Ishikawa (cell line): ENCODE data around the gene GSTP1.
A peak's percentile ranks its signal among the peaks of the same experiment; 100 is the strongest.

Source experiments
- CEBPB ChIP-seq: IDR thresholded peaks from 2 replicates; pipeline ENCODE4 v1.6.1; 2012
- CREB1 ChIP-seq: IDR thresholded peaks from 2 replicates; pipeline ENCODE4 v1.6.1; 2012; ENCODE audit warnings: low read depth
- EGR1 ChIP-seq: IDR thresholded peaks from 2 replicates; pipeline ENCODE4 v1.6.1; 2012
- EP300 ChIP-seq: IDR thresholded peaks from 2 replicates; pipeline ENCODE4 v1.6.1; 2012; ENCODE audit warnings: borderline replicate concordance
- FOXM1 ChIP-seq: IDR thresholded peaks from 2 replicates; pipeline ENCODE4 v1.6.1; 2012; ENCODE audit warnings: low read depth, borderline replicate concordance
- RAD21 ChIP-seq: IDR thresholded peaks from 2 replicates; pipeline ENCODE4 v1.6.1; 2012; ENCODE audit warnings: low read depth
- TAF1 ChIP-seq: IDR thresholded peaks from 2 replicates; pipeline ENCODE4 v1.6.1; 2012; ENCODE audit warnings: low read depth, mild to moderate bottlenecking
- TEAD4 ChIP-seq: IDR thresholded peaks from 2 replicates; pipeline ENCODE4 v1.6.1; 2012
- YY1 ChIP-seq: IDR thresholded peaks from 2 replicates; pipeline ENCODE4 v1.6.1; 2012; ENCODE audit warnings: low read depth
- ZBTB7A ChIP-seq: IDR thresholded peaks from 2 replicates; pipeline ENCODE4 v1.6.1; 2012; ENCODE audit warnings: low read depth
- TF ChIP-seq, protein P1 (sequence below): IDR thresholded peaks from 2 replicates; pipeline ENCODE4 v1.6.1; 2012
- TF ChIP-seq, protein P2 (sequence below): IDR thresholded peaks from 2 replicates; pipeline ENCODE4 v1.6.1; 2012
- TF ChIP-seq, protein P3 (sequence below): IDR thresholded peaks from 2 replicates; pipeline ENCODE4 v1.6.1; 2012; ENCODE audit warnings: low read depth, mild to moderate bottlenecking

DNA sequence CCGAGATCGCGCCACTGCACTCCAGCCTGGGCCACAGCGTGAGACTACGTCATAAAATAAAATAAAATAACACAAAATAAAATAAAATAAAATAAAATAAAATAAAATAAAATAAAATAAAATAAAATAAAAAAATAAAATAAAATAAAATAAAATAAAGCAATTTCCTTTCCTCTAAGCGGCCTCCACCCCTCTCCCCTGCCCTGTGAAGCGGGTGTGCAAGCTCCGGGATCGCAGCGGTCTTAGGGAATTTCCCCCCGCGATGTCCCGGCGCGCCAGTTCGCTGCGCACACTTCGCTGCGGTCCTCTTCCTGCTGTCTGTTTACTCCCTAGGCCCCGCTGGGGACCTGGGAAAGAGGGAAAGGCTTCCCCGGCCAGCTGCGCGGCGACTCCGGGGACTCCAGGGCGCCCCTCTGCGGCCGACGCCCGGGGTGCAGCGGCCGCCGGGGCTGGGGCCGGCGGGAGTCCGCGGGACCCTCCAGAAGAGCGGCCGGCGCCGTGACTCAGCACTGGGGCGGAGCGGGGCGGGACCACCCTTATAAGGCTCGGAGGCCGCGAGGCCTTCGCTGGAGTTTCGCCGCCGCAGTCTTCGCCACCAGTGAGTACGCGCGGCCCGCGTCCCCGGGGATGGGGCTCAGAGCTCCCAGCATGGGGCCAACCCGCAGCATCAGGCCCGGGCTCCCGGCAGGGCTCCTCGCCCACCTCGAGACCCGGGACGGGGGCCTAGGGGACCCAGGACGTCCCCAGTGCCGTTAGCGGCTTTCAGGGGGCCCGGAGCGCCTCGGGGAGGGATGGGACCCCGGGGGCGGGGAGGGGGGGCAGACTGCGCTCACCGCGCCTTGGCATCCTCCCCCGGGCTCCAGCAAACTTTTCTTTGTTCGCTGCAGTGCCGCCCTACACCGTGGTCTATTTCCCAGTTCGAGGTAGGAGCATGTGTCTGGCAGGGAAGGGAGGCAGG lies at the start of gene GSTP1:
- TF ChIP-seq EP300 (no peak), YY1 (no peak), FOXM1 (no peak), CREB1 (no peak), CEBPB (no peak), TAF1 (peak; percentile 59; the same call in 1 of the 2 replicates), TEAD4 (no peak), RAD21 (peak; percentile 44), EGR1 (no peak), ZBTB7A (peak; percentile 90; the same call in 1 of the 2 replicates)
- TF ChIP-seq, protein P1, sequence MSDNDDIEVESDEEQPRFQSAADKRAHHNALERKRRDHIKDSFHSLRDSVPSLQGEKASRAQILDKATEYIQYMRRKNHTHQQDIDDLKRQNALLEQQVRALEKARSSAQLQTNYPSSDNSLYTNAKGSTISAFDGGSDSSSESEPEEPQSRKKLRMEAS, result peak; percentile 53; the same call in 1 of the 2 replicates
- TF ChIP-seq, protein P2, sequence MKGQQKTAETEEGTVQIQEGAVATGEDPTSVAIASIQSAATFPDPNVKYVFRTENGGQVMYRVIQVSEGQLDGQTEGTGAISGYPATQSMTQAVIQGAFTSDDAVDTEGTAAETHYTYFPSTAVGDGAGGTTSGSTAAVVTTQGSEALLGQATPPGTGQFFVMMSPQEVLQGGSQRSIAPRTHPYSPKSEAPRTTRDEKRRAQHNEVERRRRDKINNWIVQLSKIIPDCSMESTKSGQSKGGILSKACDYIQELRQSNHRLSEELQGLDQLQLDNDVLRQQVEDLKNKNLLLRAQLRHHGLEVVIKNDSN, result no peak
- TF ChIP-seq, protein P3, sequence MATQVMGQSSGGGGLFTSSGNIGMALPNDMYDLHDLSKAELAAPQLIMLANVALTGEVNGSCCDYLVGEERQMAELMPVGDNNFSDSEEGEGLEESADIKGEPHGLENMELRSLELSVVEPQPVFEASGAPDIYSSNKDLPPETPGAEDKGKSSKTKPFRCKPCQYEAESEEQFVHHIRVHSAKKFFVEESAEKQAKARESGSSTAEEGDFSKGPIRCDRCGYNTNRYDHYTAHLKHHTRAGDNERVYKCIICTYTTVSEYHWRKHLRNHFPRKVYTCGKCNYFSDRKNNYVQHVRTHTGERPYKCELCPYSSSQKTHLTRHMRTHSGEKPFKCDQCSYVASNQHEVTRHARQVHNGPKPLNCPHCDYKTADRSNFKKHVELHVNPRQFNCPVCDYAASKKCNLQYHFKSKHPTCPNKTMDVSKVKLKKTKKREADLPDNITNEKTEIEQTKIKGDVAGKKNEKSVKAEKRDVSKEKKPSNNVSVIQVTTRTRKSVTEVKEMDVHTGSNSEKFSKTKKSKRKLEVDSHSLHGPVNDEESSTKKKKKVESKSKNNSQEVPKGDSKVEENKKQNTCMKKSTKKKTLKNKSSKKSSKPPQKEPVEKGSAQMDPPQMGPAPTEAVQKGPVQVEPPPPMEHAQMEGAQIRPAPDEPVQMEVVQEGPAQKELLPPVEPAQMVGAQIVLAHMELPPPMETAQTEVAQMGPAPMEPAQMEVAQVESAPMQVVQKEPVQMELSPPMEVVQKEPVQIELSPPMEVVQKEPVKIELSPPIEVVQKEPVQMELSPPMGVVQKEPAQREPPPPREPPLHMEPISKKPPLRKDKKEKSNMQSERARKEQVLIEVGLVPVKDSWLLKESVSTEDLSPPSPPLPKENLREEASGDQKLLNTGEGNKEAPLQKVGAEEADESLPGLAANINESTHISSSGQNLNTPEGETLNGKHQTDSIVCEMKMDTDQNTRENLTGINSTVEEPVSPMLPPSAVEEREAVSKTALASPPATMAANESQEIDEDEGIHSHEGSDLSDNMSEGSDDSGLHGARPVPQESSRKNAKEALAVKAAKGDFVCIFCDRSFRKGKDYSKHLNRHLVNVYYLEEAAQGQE, result no peak
